Stimulated activated CD4-positive, alpha-beta T cell treated with anti-CD3 and anti-CD28 coated beads, Interleukin-2, amount 100 ng/mL, for 24 hours (primary cell): ENCODE results near the gene TMEM185B.
A peak's percentile ranks its signal among the peaks of the same experiment; 100 is the strongest.
"Not testable (repeated sequence)": the region's sequence is repeated elsewhere in the genome, so short reads cannot be mapped to it uniquely, and the experiment has no call there.

Experiments used
- DNase-seq, 2 donors: peaks; one replicate each; pipeline ENCODE4 v3.0.0-alpha.2; 2020

TMEM185B gene

GRCh38 chr2:120251078-120251477, 27.9 kb upstream of the TMEM185B start:
- DNase-seq, result no peak

GRCh38 chr2:120250640-120251039, 27.4 kb upstream of the TMEM185B start:
- DNase-seq, result no peak

- no peak for DNase-seq
These were observed 24.7 kb upstream of the TMEM185B start for GRCh38 chr2:120247851-120248250.

- no peak for DNase-seq
These were observed 23.5 kb upstream of the TMEM185B start for GRCh38 chr2:120246546-120247300.

- no peak for DNase-seq
These were observed 22.5 kb upstream of the TMEM185B start for GRCh38 chr2:120245520-120246332.

GRCh38 chr2:120244656-120245519, 21.7 kb upstream of the TMEM185B start:
- no peak for DNase-seq

GRCh38 chr2:120243875-120244553, 20.8 kb upstream of the TMEM185B start:
- no peak for DNase-seq

GRCh38 chr2:120243211-120243610, 20.0 kb upstream of the TMEM185B start:
- DNase-seq, result no peak

- DNase-seq, result no peak
These were observed 18.5 kb upstream of the TMEM185B start for GRCh38 chr2:120241684-120242083.

GRCh38 chr2:120240901-120241429, 17.8 kb upstream of the TMEM185B start:
- no peak for DNase-seq

GRCh38 chr2:120239488-120240287, 16.5 kb upstream of the TMEM185B start:
- DNase-seq, result no peak

- DNase-seq, result no peak
These were observed 15.7 kb upstream of the TMEM185B start for GRCh38 chr2:120238728-120239487.

- DNase-seq, result no peak
These were observed 14.3 kb upstream of the TMEM185B start for GRCh38 chr2:120237491-120237902.

GRCh38 chr2:120236791-120237190, 13.6 kb upstream of the TMEM185B start:
- DNase-seq, result no peak

- no peak for DNase-seq
These were observed 13.1 kb upstream of the TMEM185B start for GRCh38 chr2:120236316-120236715.

GRCh38 chr2:120235681-120236080, 12.5 kb upstream of the TMEM185B start:
- no peak for DNase-seq

- not testable (repeated sequence) for DNase-seq
These were observed 12.0 kb upstream of the TMEM185B start for GRCh38 chr2:120235158-120235557.

GRCh38 chr2:120233292-120233691, 10.1 kb upstream of the TMEM185B start:
- DNase-seq, result no peak

GRCh38 chr2:120231974-120232635, 8.9 kb upstream of the TMEM185B start:
- peak; percentile 61 to 65 for DNase-seq

GRCh38 chr2:120231564-120231973, 8.4 kb upstream of the TMEM185B start:
- DNase-seq, result peak; percentile 51 to 58
